Left ventricle myocardium inferior (tissue), 1 donor: ENCODE measurements around the gene CCDC54. TPM values are rescaled to one million over a fixed set of nuclear protein-coding genes. Genes with fewer than 3 reads are reported as not detected.

Source experiments
- DNase-seq: peaks from one replicate; pipeline ENCODE4 v3.0.0-alpha.2; 2020
- H3K27ac ChIP-seq: fragments of 200-600 bp; replicated peaks from 2 replicates; pipeline ENCODE4 v1.8.0; 2021
- H3K27me3 ChIP-seq: fragments of 200-600 bp; 2 replicates; pipeline ENCODE4 v1.8.0; 2021; ENCODE audit warnings: low read depth
- H3K36me3 ChIP-seq: fragments of 200-600 bp; 2 replicates; pipeline ENCODE4 v1.8.0; 2021
- H3K4me1 ChIP-seq: fragments of 200-600 bp; 2 replicates; pipeline ENCODE4 v1.8.0; 2021
- H3K4me3 ChIP-seq: fragments of 200-600 bp; 2 replicates; pipeline ENCODE4 v1.8.0; 2021; ENCODE audit warnings: mild to moderate bottlenecking, moderate library complexity
- H3K9me3 ChIP-seq: fragments of 200-600 bp; replicated peaks from 2 replicates; pipeline ENCODE4 v1.8.0; 2021
- CTCF ChIP-seq: fragments of 200-600 bp; IDR thresholded peaks from 2 replicates; pipeline ENCODE4 v1.8.0; 2021; ENCODE audit warnings: antibody characterized with exemption, mild to moderate bottlenecking, borderline replicate concordance
- intact Hi-C: fragments of 100-400 bp; cut with micrococcal nuclease; formaldehyde crosslinking; loops from one replicate; pipeline ENCODE4 v1.11.0; 2022
- total RNA-seq: library from RNA; stranded (reverse); fragmentation: NEBNext Ultra II Directional; extraction: Animal tissue kit (Norgen Biotek cat#: 25700); gene quantifications from one replicate; pipeline ENCODE4 v1.2.1, GENCODE V29; 2021
- donor health status: DM: no; HTN: yes; CAD: no; lungs with severe emphysema.

CCDC54 gene
- total RNA-seq, 1 donor from 2014 or later = not detected

DNA sequence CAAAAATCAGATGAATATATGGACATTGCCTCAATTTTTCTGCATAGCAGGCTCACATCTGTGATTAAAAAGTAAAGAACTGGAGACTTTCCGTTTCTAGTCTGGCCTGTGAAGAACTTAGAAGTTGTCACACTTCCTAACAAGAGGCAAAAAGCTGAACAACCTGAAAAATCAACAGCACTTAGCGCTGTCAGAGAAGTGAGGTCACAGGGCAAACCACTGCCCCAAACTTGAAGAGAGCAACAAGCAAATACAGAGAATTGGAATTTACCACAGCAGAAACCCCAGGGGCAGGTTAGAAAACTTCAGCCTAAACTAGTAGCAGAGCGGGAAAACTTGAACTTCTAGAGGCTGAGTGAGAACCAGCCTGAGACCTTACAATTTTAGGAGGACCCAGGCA, 38.9 kb downstream of the CCDC54 start:
- Histone ChIP-seq H3K36me3 (no peaks in the 10 kb centered on the region), H3K9me3 (no peaks in the 10 kb centered on the region), H3K27me3 (no peaks in the 10 kb centered on the region), H3K4me1 (peaks cover 4% of the 10 kb centered on the region), H3K4me3 (no peak overlapping the region), H3K27ac (no peak overlapping the region)
- intact Hi-C loops = no loop called here
- TF ChIP-seq CTCF = no peak
- no peak for DNase-seq

- Histone ChIP-seq H3K9me3 (no peaks in the 10 kb centered on the region), H3K4me3 (no peak overlapping the region), H3K36me3 (no peaks in the 10 kb centered on the region), H3K27me3 (no peaks in the 10 kb centered on the region), H3K27ac (no peak overlapping the region), H3K4me1 (peaks cover 4% of the 10 kb centered on the region)
- intact Hi-C loops = no loop called here
- no peak for TF ChIP-seq CTCF
- no peak for DNase-seq
Measured at GRCh38 chr3:107416886-107417285, 39.6 kb downstream of the CCDC54 start.

DNA sequence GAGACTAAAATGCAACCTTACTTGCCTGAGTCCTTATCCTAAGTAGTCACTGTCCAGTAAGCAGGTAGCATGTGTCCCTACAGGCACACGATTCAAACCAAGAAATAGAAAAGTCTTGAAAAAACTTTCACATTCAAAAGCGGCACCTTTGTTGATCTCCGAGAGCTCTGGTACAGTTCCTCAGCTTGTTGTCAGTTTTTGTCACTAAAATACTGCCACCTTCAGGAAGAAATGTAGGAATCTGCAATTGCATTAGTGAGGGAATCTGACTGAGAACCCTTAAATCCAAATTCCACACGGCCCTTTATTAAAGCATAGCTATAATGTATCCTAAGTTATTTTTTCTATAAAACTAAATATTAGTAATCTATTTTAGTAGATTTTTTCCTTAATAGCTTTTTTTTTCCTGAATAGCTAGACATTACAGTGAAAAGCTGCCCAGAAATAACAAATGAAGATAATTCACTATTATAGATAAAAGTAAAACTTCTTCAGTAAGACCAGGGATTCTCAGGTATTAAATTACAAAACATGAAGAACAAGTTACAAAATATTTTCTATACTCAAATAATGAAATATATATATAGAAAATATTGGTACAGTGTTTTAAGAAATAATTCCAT, 44.0 kb downstream of the CCDC54 start:
- Histone ChIP-seq H3K9me3 (no peaks in the 10 kb centered on the region), H3K27ac (no peak overlapping the region), H3K4me3 (peak overlapping the region; percentile 55), H3K36me3 (no peaks in the 10 kb centered on the region), H3K4me1 (no peaks in the 10 kb centered on the region), H3K27me3 (no peaks in the 10 kb centered on the region)
- TF ChIP-seq CTCF = peak; percentile 85
- DNase-seq = no peak
- intact Hi-C loops = loop anchor here (2.0 to 10.0 kb wide), 2 partner anchors 146 to 184 kb away; no protein-coding TSS in a partner anchor

GRCh38 chr3:107421881-107422280, 44.6 kb downstream of the CCDC54 start:
- no peak overlapping the region for H3K4me3 ChIP-seq
- no peaks in the 10 kb centered on the region for H3K36me3 ChIP-seq
- no peaks in the 10 kb centered on the region for H3K4me1 ChIP-seq
- intact Hi-C loops = loop anchor here (2.0 to 10.0 kb wide), 2 partner anchors 147 to 185 kb away; no protein-coding TSS in a partner anchor
- no peaks in the 10 kb centered on the region for H3K27me3 ChIP-seq
- no peak for TF ChIP-seq CTCF
- no peaks in the 10 kb centered on the region for H3K9me3 ChIP-seq
- H3K27ac ChIP-seq = no peak overlapping the region
- no peak for DNase-seq

DNA sequence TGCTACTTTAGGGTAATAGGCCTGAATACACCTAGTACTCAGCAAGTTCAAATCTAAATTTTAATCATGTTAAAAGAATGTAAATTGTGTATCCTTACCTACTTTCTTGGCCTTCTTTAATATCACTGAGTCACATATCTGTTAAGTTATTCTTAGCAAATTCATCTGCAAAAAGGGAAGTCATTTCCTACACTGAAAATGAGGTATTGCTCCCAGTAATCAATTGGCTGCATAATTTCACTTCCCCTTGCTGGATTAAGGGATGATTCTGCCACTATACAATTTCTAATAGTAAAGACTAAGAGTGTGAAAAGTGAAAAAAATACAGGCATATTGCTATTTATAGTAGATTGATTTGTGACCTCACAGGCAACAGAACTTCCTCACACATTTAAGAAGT, 47.8 kb downstream of the CCDC54 start:
- intact Hi-C loops = loop anchor here (10.0 kb wide), 1 partner anchor 150 kb away; no protein-coding TSS in a partner anchor
- Histone ChIP-seq H3K4me1 (peaks cover 6% of the 10 kb centered on the region), H3K36me3 (no peaks in the 10 kb centered on the region), H3K27me3 (no peaks in the 10 kb centered on the region), H3K9me3 (no peaks in the 10 kb centered on the region), H3K4me3 (no peak overlapping the region), H3K27ac (no peak overlapping the region)
- TF ChIP-seq CTCF = no peak
- no peak for DNase-seq
